Ecto neural progenitor cell (in vitro differentiated cells): ENCODE data around the gene INTS11.

Source experiments
- DNase-seq: peaks from one replicate; pipeline ENCODE4 v3.0.0-alpha.2; 2018; ENCODE audit warnings: low spot score

The INTS11 gene

DNA sequence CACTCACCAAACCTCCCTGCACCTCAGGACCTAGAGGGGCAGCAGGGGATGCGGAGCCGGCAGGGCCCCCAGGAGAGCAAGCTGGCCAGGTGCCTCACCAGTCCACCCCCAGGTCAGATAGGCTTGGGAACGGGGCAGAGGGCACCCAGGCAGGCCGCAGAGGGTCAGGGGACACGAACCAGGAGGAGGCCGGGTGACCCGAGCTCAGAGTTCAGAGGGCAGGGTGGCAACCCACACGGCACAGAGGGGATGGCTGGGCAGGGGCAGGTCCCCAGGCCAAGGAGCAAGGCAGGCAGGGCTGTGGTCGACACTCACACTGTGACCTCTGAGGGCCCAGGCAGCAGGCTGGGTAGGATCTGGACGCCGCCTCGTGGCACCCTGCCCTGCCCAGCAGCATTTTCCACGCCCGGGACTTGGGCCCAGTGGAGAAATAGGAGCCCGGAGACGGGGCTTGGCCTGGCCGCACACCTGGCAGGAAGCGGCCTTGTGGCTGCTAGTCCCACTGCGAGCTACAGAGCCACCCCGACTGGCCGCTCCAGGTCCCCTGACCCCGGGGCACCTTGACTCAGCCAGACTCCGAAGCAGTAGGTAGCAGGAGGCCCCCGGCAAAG lies 19.5 kb upstream of the INTS11 start:
- DNase-seq = no peak

DNA sequence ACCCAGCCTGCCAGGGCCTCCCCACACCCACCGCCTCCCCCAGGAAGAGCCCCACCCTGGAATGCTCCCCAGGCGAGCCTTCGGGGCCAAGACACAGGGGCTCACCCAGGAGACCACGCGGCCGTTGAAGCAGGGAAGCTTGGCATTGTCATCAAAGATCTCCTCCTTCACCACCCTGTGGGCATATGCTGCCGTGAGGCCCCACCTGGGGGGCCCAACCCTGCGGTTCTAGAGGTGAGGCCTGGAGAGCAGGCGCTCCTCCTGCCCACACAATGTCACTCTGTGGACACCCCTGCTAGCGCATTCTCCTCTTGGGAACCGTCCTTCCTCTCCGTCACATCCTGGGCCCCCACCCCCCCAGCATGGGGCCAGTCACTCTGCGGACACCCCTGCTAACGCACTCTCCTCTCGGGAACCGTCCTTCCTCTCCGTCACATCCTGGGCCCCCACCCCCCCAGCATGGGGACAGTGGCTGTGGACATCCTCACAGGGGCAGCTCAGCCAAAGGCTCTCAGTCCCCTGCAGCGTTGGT lies 18.2 kb upstream of the INTS11 start:
- no peak for DNase-seq

DNA sequence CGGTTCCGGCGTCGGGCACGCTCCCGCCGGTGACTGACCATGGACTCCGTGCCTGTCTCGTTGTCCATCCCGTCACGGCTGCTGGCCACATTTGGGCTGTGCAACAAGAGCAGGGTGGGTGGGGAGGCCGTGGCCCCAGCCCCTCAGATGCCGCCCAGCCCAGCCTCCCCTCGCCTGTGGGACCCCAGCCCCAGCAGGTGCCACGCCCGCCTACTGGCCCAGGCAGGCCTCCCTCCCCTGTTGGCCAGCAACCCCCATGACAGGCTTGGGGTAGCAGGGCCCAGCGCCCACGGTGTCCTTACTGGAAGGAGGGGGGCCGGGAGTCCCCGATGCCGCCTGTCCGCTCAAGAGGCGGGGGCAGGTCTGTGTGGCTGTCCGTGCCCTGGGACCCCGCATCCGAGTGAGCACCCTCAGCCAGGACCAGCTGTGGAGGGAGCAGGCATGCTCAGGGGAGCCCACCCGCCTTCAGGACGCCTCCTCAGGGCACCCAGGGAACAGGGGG lies 17.7 kb upstream of the INTS11 start:
- no peak for DNase-seq

DNA sequence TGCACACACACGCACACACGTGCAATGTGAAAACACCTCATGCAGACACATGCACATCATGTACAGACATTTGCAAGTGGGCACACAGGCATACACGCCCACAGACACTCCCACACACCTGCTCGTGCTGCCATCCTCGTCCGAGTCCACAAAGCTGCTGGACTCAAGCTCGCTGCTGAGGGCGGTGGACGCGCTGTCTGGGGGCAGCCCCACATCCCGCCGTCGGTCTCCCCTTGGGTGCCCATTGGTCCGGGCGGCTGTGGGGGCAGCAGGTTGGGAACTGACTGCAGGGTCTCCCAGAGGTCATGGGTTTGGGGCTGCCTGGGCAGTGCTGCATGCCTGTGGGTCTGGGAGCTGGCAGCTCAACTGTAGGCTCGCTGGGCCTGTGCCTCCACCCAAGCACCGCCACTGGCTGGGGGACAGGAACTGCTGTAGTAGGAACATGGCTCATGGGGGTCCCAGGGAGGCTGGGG lies 17.1 kb upstream of the INTS11 start:
- no peak for DNase-seq

DNA sequence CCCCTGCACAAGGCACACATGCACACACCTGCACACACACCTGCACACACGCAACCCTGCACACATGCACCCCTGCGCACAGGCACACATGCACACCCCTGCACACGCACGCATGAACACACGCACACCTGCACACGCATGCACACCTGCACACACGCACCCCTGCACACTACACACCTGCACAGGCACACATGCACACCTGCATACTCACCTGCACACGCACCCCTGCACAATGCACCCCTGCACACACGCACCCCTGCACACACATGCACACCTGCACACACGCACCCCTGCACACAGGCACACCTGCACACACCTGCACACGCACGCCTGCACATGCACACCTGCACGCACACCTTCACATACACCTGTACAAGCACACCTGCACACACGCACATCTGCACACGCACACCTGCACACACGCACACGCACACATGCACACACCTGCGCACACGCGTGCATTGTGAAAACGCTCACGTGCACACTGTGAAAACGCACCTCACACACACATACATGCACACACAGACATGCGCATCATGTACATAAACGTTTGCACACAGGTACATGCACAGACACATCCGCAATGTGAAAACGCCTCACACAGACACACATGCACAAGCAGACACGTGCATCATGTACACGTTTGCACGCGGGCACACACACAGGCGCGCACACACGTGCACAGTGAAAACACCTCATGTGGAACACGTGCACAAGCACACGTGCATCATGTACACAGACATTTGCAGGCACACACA lies 16.5 kb upstream of the INTS11 start:
- DNase-seq = no peak

DNA sequence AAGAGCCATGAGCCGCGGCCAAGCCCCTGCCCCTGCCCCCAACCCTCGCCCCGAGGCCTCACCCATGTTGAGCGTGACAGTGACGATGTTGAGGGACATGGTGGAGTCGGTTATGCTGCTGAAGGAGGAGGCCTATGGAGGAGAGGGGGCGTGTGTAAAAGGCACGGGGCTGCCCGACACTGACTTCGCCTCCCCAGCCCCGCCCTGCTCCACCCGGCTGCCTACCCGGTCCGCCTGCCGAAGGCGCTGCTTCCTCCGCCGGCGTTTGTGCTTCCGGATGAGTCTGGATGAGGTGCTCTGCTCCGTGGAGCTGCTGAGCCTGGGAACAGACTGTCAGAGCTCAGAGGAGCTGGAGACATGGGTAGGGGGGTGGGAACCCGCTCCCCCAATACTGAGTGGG lies 15.7 kb upstream of the INTS11 start:
- DNase-seq = no peak

DNA sequence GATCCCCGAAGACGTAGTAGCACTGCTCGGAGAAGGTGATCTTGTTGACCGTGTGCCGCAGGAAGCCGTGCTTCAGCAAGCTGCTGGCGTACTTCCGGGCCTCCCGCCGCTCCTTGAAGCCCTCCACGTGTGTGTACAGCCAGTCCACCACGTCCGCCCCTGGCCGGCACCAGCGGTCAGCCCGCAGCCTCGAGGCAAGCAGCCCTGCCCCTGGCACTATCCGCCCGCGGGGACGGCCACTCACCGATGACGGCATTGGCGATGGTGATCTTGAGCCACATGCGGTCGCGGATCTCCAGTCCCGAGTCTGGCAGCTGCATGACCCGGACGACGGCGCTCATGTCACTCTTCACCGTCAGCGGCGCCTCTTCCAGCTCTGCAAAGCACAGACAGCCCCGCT lies 13.8 kb upstream of the INTS11 start:
- DNase-seq = no peak

DNA sequence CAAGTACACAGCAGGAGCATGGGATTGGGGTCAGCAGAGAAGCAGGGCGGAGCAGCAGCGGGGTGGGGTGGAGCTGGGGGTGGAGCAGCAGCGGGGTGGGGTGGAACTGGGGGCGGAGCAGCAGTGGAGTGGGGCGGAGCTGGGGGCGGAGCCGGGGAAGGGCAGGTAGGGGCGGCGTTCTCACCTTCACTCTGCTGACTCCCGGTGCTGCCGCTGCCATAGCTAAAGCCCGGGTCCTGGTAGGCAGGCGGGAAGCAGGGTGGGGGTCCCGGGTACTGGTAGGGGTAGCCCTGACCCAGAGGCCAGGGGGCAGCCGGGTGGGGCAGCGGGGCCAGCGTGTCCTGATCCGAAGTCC lies 13.3 kb upstream of the INTS11 start:
- no peak for DNase-seq

- DNase-seq = no peak
These were observed 12.7 kb upstream of the INTS11 start for GRCh38 chr1:1336931-1337792.

GRCh38 chr1:1336446-1336845 lies 12.0 kb upstream of the INTS11 start:
- DNase-seq = no peak

GRCh38 chr1:1335792-1336248 lies 11.4 kb upstream of the INTS11 start:
- no peak for DNase-seq

DNA sequence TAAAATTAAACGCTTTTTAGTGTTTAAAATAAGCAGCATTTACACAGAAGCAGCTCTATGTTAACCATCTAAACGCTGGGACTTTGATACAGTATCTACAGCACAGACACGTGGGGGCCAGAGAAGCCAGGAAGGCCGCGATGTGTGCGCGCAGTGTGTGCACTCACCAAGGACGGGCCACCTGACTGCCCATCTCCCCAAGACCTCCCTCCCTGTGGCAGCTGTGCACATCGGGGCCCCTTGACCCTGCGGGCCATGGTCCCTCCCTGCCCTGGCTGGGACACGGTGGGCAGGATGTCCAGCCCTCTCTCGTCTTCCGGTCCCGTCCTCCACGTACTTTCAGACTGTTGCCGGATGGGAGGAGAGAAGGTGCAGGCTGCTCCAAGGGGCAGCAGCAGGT lies 10.8 kb upstream of the INTS11 start:
- DNase-seq = no peak

- peak; percentile 89 for DNase-seq
These were observed 10.4 kb upstream of the INTS11 start for GRCh38 chr1:1334835-1335234.

DNA sequence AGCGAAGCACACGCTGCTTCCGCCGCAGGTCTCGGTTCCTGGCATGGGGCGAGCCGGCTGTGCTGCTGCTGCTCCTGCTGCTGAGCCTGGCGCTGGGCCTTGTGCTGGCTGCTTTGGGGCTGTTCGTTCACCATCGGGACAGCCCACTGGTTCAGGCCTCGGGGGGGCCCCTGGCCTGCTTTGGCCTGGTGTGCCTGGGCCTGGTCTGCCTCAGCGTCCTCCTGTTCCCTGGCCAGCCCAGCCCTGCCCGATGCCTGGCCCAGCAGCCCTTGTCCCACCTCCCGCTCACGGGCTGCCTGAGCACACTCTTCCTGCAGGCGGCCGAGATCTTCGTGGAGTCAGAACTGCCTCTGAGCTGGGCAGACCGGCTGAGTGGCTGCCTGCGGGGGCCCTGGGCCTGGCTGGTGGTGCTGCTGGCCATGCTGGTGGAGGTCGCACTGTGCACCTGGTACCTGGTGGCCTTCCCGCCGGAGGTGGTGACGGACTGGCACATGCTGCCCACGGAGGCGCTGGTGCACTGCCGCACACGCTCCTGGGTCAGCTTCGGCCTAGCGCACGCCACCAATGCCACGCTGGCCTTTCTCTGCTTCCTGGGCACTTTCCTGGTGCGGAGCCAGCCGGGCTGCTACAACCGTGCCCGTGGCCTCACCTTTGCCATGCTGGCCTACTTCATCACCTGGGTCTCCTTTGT lies 9.2 kb upstream of the INTS11 start:
- no peak for DNase-seq

DNA sequence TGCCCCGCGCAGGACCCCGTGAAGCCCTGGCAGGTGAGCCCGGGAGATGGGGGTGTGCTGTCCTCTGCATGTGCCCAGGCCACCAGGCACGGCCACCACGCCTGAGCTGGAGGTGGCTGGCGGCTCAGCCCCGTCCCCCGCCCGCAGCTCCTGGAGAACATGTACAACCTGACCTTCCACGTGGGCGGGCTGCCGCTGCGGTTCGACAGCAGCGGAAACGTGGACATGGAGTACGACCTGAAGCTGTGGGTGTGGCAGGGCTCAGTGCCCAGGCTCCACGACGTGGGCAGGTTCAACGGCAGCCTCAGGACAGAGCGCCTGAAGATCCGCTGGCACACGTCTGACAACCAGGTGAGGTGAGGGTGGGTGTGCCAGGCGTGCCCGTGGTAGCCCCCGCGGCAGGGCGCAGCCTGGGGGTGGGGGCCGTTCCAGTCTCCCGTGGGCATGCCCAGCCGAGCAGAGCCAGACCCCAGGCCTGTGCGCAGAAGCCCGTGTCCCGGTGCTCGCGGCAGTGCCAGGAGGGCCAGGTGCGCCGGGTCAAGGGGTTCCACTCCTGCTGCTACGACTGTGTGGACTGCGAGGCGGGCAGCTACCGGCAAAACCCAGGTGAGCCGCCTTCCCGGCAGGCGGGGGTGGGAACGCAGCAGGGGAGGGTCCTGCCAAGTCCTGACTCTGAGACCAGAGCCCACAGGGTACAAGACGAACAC lies 8.5 kb upstream of the INTS11 start:
- DNase-seq = no peak

DNA sequence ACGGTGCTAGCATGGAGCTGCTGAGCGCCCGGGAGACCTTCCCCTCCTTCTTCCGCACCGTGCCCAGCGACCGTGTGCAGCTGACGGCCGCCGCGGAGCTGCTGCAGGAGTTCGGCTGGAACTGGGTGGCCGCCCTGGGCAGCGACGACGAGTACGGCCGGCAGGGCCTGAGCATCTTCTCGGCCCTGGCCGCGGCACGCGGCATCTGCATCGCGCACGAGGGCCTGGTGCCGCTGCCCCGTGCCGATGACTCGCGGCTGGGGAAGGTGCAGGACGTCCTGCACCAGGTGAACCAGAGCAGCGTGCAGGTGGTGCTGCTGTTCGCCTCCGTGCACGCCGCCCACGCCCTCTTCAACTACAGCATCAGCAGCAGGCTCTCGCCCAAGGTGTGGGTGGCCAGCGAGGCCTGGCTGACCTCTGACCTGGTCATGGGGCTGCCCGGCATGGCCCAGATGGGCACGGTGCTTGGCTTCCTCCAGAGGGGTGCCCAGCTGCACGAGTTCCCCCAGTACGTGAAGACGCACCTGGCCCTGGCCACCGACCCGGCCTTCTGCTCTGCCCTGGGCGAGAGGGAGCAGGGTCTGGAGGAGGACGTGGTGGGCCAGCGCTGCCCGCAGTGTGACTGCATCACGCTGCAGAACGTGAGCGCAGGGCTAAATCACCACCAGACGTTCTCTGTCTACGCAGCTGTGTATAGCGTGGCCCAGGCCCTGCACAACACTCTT lies 7.7 kb upstream of the INTS11 start:
- DNase-seq = no peak

DNA sequence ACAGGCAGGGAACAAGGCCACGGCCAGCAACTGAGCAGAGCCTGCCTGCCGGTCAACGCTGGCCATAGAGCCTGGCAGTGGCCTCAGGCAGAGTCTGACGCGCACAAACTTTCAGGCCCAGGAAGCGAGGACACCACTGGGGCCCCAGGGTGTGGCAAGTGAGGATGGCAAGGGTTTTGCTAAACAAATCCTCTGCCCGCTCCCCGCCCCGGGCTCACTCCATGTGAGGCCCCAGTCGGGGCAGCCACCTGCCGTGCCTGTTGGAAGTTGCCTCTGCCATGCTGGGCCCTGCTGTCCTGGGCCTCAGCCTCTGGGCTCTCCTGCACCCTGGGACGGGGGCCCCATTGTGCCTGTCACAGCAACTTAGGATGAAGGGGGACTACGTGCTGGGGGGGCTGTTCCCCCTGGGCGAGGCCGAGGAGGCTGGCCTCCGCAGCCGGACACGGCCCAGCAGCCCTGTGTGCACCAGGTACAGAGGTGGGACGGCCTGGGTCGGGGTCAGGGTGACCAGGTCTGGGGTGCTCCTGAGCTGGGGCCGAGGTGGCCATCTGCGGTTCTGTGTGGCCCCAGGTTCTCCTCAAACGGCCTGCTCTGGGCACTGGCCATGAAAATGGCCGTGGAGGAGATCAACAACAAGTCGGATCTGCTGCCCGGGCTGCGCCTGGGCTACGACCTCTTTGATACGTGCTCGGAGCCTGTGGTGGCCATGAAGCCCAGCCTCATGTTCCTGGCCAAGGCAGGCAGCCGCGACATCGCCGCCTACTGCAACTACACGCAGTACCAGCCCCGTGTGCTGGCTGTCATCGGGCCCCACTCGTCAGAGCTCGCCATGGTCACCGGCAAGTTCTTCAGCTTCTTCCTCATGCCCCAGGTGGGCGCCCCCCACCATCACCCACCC lies 6.9 kb upstream of the INTS11 start, which contains the start of gene TAS1R3:
TAS1R3 (plus strand) TSS at position 213 of the 898 bp plus-strand sequence; CDS start at position 279, 66 bp downstream.
- no peak for DNase-seq

DNA sequence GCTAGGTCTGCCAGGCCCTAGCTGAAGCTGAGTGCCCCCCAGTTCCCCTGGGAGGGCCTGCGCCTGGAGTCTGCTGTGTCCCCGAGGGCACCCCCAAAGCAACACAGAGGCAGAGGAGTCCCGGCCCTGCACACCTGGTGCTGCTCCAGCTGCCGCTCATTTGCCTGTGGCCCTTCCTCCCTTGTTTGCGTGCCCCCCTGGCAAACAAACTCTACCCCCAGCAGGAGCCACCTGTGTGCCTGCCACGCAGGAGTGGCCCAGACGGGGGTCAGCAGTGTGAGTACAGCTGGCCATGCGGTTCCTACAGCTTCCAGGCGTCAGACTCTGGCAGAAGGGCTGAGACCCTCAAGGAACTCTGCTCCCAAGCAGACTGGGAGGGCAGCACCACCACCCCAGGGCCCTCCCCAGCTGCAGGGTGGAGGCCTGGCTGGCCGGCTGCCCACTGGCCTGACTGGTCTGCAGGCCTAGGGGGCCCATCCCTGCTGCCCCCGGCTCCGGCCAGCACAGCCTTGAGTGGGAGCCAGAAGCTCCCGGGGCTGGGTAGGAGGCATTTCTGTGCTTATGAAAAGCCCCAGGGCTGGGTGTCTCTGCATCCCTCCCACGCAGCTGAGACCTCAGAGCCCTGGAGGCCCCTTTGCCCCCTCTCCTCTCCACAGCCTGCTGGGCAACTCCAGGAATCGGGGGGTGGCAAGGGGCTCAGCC lies 6.1 kb upstream of the INTS11 start:
- DNase-seq = no peak
